Neutrophil (primary cell): ENCODE data around the gene BCAS3.

Source experiments
- H3K27ac ChIP-seq: fragments of 200-600 bp; sonication (generic); 2 replicates; pipeline ENCODE4 v1.5.1; 2016; ENCODE audit warnings: mild to moderate bottlenecking, moderate library complexity
- H3K27me3 ChIP-seq: fragments of 200-600 bp; sonication (generic); 2 replicates; pipeline ENCODE4 v1.6.0; 2016; ENCODE audit warnings: mild to moderate bottlenecking
- H3K36me3 ChIP-seq: fragments of 200-600 bp; sonication (generic); 2 replicates; pipeline ENCODE4 v1.5.1; 2017
- H3K4me1 ChIP-seq, 2 experiments: fragments of 200-600 bp in 1 of 2; sonication (generic) in 1 of 2; 1 replicate in 1 of 2; 2 replicates in 1 of 2; pipeline versions ENCODE4 v1.5.1 to v1.6.1; 2013 to 2016; ENCODE audit warnings: low read depth in 1 of 2, low read length in 1 of 2, mild to moderate bottlenecking in 1 of 2, moderate library complexity in 1 of 2; ENCODE audit not compliant: control insufficient read depth in 1 of 2, insufficient read depth in 1 of 2
- H3K4me3 ChIP-seq, 2 experiments: fragments of 200-600 bp in 1 of 2; sonication (generic) in 1 of 2; 1 replicate in 1 of 2; 2 replicates in 1 of 2; pipeline ENCODE4 v1.5.1; 2013 to 2016; ENCODE audit warnings: low read depth in 1 of 2, low read length in 1 of 2, mild to moderate bottlenecking in 1 of 2, moderate library complexity in 1 of 2
- H3K9me3 ChIP-seq: fragments of 200-600 bp; sonication (generic); 2 replicates; pipeline ENCODE4 v1.5.1; 2016
- TF ChIP-seq, protein P1 (sequence below): fragments of 200-600 bp; sonication (generic); IDR thresholded peaks from 2 replicates; pipeline ENCODE4 v1.5.1; 2016; ENCODE audit warnings: antibody characterized with exemption

BCAS3 gene

DNA sequence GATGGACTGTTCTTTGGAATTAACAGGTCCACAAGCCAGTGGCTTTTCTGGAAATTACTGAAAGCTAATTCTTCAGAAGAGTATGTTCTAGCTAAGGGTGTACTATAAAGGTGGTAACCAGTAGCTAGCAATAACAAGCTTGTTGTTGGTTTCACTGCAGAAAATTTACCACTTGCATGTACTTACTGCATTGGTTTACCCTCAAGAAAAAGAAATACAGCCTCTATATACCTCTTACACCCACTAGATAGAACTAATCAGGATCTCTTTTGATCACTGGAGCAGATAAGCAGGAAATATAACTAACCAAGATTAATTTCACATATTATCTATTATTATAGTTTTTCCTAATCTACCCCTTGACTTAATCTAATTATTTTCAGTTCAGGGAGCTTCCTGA, 537.1 kb downstream of the BCAS3 start:
- Histone ChIP-seq H3K4me1 (peaks cover 18 to 27% of the 10 kb centered on the region in 2 experiments), H3K36me3 (no peaks in the 10 kb centered on the region), H3K9me3 (no peaks in the 10 kb centered on the region), H3K27me3 (no peaks in the 10 kb centered on the region), H3K4me3 (no peak overlapping the region), H3K27ac (no peak overlapping the region)
- TF ChIP-seq, protein P1, sequence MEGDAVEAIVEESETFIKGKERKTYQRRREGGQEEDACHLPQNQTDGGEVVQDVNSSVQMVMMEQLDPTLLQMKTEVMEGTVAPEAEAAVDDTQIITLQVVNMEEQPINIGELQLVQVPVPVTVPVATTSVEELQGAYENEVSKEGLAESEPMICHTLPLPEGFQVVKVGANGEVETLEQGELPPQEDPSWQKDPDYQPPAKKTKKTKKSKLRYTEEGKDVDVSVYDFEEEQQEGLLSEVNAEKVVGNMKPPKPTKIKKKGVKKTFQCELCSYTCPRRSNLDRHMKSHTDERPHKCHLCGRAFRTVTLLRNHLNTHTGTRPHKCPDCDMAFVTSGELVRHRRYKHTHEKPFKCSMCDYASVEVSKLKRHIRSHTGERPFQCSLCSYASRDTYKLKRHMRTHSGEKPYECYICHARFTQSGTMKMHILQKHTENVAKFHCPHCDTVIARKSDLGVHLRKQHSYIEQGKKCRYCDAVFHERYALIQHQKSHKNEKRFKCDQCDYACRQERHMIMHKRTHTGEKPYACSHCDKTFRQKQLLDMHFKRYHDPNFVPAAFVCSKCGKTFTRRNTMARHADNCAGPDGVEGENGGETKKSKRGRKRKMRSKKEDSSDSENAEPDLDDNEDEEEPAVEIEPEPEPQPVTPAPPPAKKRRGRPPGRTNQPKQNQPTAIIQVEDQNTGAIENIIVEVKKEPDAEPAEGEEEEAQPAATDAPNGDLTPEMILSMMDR, result no peak

DNA sequence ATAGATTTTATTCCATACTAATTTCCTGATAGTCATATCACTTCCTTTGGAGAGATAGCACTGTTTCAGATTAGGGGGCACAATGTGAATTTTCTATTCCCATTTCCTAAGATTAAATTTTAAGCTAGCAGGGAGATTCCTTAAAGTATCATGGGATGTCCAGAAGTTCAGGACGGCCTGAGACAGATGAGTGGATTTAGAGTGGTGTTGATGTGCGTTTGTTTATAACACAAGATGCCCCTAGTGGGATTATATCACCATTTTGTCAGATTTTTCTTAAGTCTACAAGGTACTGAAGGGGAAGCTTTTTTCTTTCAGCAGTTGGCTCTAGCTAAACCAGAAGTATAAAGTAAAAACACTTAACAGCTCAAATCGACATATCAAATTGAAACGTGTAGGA, 538.4 kb downstream of the BCAS3 start:
- Histone ChIP-seq H3K4me3 (no peak overlapping the region), H3K9me3 (no peaks in the 10 kb centered on the region), H3K27ac (no peak overlapping the region), H3K36me3 (no peaks in the 10 kb centered on the region), H3K4me1 (peaks cover 20 to 31% of the 10 kb centered on the region in 2 experiments), H3K27me3 (no peaks in the 10 kb centered on the region)
- TF ChIP-seq, protein P1, result no peak

DNA sequence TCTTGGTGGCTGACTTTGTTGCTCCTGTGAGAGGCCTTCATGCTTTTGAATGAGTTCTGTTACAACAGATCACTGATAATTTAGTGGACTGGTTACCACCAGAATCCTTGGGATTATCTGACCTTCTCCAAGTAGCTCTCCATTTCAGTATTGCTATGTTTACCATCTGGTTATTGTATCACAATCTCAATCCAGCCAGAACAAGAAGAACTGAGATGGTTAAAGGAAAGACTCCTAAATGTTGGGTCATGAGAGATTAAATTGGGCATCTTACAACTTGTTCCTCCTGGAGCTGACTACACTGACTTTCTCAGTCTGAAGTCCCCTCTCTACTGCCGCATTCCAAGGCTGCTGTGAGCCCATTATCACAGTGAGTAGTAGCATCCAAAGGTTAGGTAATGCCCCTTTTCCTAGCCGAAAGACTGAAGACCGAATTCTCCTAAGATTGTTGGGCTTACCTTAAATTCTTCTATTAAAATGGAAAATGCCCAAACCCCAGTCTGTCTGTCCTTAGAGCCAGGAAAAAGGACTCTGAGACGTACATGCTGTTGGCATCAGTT, 540.3 kb downstream of the BCAS3 start:
- H3K4me1 ChIP-seq, result peaks cover 31 to 42% of the 10 kb centered on the region in 2 experiments
- H3K27ac ChIP-seq, result peak overlapping the region; percentile 53

DNA sequence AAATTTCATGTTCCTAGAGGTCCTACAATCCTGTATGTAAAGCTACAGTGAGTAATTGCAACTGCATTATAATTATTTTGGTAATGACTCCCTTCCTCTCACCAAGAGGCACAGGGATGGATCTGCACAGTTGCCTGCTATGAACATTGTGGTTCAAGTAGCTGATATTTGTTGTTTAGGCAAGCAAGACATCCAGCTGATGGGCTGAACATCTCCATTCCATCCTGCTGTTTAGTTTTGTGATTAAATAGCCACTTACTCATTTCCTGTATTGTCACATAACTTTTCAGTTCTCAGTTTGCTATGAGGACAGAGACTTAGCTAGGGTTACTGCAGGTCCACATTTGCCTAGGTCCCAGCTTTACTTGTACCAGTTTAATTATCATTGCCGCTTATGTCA, 540.8 kb downstream of the BCAS3 start:
- Histone ChIP-seq H3K4me1 (peaks cover 31 to 42% of the 10 kb centered on the region in 2 experiments), H3K27ac (peak overlapping the region; percentile 53), H3K36me3 (no peaks in the 10 kb centered on the region), H3K4me3 (no peak overlapping the region), H3K9me3 (no peaks in the 10 kb centered on the region), H3K27me3 (no peaks in the 10 kb centered on the region)
- TF ChIP-seq, protein P1, result no peak

More for the DNA sequence above, 540.3 kb downstream of the BCAS3 start:
- Histone ChIP-seq H3K4me3 (no peak overlapping the region), H3K9me3 (no peaks in the 10 kb centered on the region), H3K27me3 (no peaks in the 10 kb centered on the region), H3K36me3 (no peaks in the 10 kb centered on the region)
- TF ChIP-seq, protein P1, result no peak

DNA sequence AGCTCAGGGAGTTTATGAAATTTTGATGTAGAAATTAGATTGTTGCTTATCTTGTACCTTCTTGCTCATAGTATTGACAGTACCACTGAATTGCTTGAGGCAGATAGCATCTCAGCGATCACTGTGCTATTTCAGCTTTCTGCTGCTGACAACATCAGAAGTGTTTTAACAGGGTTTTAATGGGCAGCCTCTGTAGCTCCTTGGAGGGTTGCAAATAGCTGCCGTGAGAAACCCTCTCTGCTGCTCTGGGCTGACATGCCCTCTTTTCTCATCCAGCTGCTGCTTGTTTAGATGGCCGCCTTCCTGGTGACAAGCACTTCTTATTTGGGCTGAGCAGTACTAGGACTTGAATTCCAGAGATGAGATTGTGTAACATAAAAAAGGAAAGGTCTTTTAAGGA, 541.8 kb downstream of the BCAS3 start:
- Histone ChIP-seq H3K4me1 (peaks cover 31 to 42% of the 10 kb centered on the region in 2 experiments), H3K27ac (no peak overlapping the region), H3K27me3 (no peaks in the 10 kb centered on the region)

More for the DNA sequence above, 541.8 kb downstream of the BCAS3 start:
- Histone ChIP-seq H3K36me3 (no peaks in the 10 kb centered on the region), H3K4me3 (no peak overlapping the region), H3K9me3 (no peaks in the 10 kb centered on the region)
- TF ChIP-seq, protein P1, result no peak
